ENCODE measurements around the gene CYP2S1.

The CYP2S1 gene

DNA sequence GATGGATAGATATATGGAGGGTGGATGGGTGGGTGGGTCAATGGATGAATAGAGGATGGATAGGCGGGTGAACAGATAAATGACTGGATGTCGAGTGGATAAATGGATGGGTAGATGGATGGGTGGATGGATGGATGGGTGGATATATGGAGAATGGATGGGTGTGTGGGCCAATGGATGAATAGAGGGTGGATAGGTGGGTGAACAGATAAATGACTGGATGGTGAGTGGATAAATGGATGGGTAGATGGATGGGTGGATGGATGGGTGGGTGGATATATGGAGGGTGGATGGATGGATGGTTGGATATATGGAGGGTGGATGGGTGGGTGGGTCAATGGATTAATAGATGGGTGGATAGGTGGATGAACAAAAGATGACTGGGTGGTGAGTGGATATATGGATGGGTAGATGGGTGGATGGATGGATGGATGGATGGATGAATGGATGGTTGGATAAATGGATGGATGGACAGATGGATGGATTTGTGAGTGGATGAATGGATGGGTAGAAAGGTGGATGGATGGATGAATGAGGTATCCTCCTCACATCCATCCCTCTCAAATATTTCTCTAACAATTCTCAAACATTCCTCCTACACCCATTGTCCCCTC is 47.0 kb downstream of the CYP2S1 start:
- Histone ChIP-seq H3K18ac (ENCODE audit: low read length) (no peak overlapping the region), H3K4ac (ENCODE audit: low read depth, low read length) (no peak overlapping the region), H4K5ac (ENCODE audit: low read length) (no peak overlapping the region), H3K4me1 (ENCODE audit: control insufficient read depth, low read depth, low read length) (no peaks in the 10 kb centered on the region), H3K9ac (ENCODE audit: low read length) (no peak overlapping the region), H2AK5ac (ENCODE audit: low read length) (no peak overlapping the region), H2BK120ac (ENCODE audit: low read depth, low read length) (no peak overlapping the region), H3K79me2 (ENCODE audit: control insufficient read depth, insufficient read depth, low read length) (no peaks in the 10 kb centered on the region), H4K8ac (ENCODE audit: low read depth, low read length) (no peak overlapping the region), H3K79me1 (ENCODE audit: low read length) (no peaks in the 10 kb centered on the region), H3K36me3 (ENCODE audit: control insufficient read depth, insufficient read depth, low read length) (peaks cover 5% of the 10 kb centered on the region), H3K27me3 (ENCODE audit: insufficient read depth, low read length, poor library complexity) (no peaks in the 10 kb centered on the region), H3K23ac (ENCODE audit: low read length) (no peak overlapping the region), H2BK15ac (replicated peaks; ENCODE audit: low read depth) (no peak overlapping the region), H3K4me2 (ENCODE audit: low read length) (no peak overlapping the region), H3K27ac (ENCODE audit: low read depth, low read length) (no peak overlapping the region), H3K56ac (ENCODE audit: low read length) (no peak overlapping the region), H3K4me3 (ENCODE audit: low read length) (no peak overlapping the region), H2BK5ac (ENCODE audit: low read length) (no peak overlapping the region)
- WGBS (ENCODE audit: extremely low coverage, insufficient coverage, low lambda C conversion rate): no CpG with 5 or more reads among the region's 2 CpGs
- no peak for DNase-seq

DNA sequence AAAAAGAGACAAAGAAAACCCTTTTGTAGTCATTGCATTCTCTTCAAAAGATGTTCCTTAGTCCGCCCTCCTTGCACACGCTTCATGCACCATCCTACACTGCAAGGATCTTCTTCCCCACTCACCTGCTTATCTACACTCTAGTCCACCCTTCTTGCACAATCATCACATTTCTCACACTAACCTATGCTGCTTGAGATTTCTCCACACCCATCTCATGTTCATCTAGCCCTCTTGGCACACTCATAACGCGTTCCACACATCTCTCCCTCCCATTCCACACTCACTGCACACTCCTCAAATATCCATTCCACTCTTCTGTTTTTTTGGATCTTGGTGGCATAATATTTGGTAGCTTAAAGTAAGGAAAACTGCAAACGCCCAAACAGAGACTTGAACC is 48.8 kb downstream of the CYP2S1 start:
- no peak for DNase-seq
- Histone ChIP-seq H2AK5ac (ENCODE audit: low read length) (no peak overlapping the region), H2BK15ac (replicated peaks; ENCODE audit: low read depth) (no peak overlapping the region), H3K23ac (ENCODE audit: low read length) (no peak overlapping the region), H4K8ac (ENCODE audit: low read depth, low read length) (no peak overlapping the region), H3K27ac (ENCODE audit: low read depth, low read length) (no peak overlapping the region), H3K4me1 (ENCODE audit: control insufficient read depth, low read depth, low read length) (no peaks in the 10 kb centered on the region), H3K27me3 (ENCODE audit: insufficient read depth, low read length, poor library complexity) (no peaks in the 10 kb centered on the region), H3K79me1 (ENCODE audit: low read length) (no peaks in the 10 kb centered on the region), H4K5ac (ENCODE audit: low read length) (no peak overlapping the region), H3K9ac (ENCODE audit: low read length) (no peak overlapping the region), H2BK5ac (ENCODE audit: low read length) (no peak overlapping the region), H3K79me2 (ENCODE audit: control insufficient read depth, insufficient read depth, low read length) (no peaks in the 10 kb centered on the region), H2BK120ac (ENCODE audit: low read depth, low read length) (no peak overlapping the region), H3K56ac (ENCODE audit: low read length) (no peak overlapping the region), H3K4me2 (ENCODE audit: low read length) (no peak overlapping the region), H3K18ac (ENCODE audit: low read length) (no peak overlapping the region), H3K36me3 (ENCODE audit: control insufficient read depth, insufficient read depth, low read length) (peaks cover 3% of the 10 kb centered on the region), H3K4ac (ENCODE audit: low read depth, low read length) (no peak overlapping the region), H3K4me3 (ENCODE audit: low read length) (no peak overlapping the region)
- WGBS (ENCODE audit: extremely low coverage, insufficient coverage, low lambda C conversion rate): 100% methylated on average over 2 of the region's 5 CpGs

DNA sequence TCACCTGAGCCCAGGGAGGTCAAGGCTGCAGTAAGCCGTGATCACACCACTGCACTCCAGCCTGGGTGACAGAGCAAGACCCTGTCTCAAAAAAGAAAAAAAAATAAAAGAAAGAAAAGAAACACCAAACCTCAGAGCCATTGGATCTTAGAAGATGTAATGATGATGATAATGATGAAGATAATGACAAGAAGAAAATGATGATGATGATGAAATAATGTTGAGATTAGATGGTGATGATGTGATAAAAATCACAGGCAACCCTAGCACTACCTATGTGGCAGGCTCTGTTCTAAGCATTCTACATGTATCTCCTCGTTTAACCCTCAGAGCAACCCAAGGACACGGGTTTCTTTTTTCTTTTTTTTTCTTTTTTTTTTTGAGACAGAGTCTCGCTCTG is 51.1 kb downstream of the CYP2S1 start:
- no peak overlapping the region for H2BK5ac ChIP-seq (ENCODE audit: low read length)
- H3K4me1 ChIP-seq (ENCODE audit: control insufficient read depth, low read depth, low read length): no peaks in the 10 kb centered on the region
- no peak overlapping the region for H3K23ac ChIP-seq (ENCODE audit: low read length)
- no peak overlapping the region for H4K5ac ChIP-seq (ENCODE audit: low read length)
- H3K79me2 ChIP-seq (ENCODE audit: control insufficient read depth, insufficient read depth, low read length): no peaks in the 10 kb centered on the region
- H2BK15ac ChIP-seq (replicated peaks; ENCODE audit: low read depth): no peak overlapping the region
- H3K79me1 ChIP-seq (ENCODE audit: low read length): no peaks in the 10 kb centered on the region
- H3K56ac ChIP-seq (ENCODE audit: low read length): no peak overlapping the region
- no CpG with 5 or more reads among the region's 4 CpGs for WGBS (ENCODE audit: extremely low coverage, insufficient coverage, low lambda C conversion rate)
- H3K9ac ChIP-seq (ENCODE audit: low read length): no peak overlapping the region
- no peaks in the 10 kb centered on the region for H3K27me3 ChIP-seq (ENCODE audit: insufficient read depth, low read length, poor library complexity)
- H3K18ac ChIP-seq (ENCODE audit: low read length): no peak overlapping the region
- H3K4ac ChIP-seq (ENCODE audit: low read depth, low read length): no peak overlapping the region
- H2AK5ac ChIP-seq (ENCODE audit: low read length): no peak overlapping the region
- H4K8ac ChIP-seq (ENCODE audit: low read depth, low read length): no peak overlapping the region
- no peak overlapping the region for H3K27ac ChIP-seq (ENCODE audit: low read depth, low read length)
- H3K4me2 ChIP-seq (ENCODE audit: low read length): no peak overlapping the region
- H3K36me3 ChIP-seq (ENCODE audit: control insufficient read depth, insufficient read depth, low read length): peaks cover 3% of the 10 kb centered on the region
- DNase-seq: no peak
- H2BK120ac ChIP-seq (ENCODE audit: low read depth, low read length): no peak overlapping the region
- no peak overlapping the region for H3K4me3 ChIP-seq (ENCODE audit: low read length)

DNA sequence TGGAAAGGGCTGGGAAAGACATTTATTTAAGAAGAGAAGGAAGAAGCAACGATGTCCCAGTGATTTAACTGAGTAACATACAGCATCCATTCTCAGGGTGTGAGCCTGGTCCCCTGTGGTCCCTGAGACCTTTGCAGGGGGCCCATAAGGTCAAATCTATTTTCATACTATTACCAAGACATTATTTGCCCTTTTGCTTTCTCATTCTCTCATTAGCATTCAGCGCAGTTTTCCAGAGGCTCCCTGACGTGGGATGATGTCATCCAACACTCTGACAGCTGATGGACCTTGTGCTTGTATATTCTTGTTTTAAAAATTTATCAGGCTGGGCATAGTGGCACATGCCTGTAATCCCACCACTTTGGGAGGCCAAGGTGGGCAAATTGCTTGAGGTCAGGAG is 52.8 kb downstream of the CYP2S1 start:
- Histone ChIP-seq H3K79me2 (ENCODE audit: control insufficient read depth, insufficient read depth, low read length) (no peaks in the 10 kb centered on the region), H3K27ac (ENCODE audit: low read depth, low read length) (no peak overlapping the region), H3K4me1 (ENCODE audit: control insufficient read depth, low read depth, low read length) (no peaks in the 10 kb centered on the region), H4K5ac (ENCODE audit: low read length) (no peak overlapping the region), H3K27me3 (ENCODE audit: insufficient read depth, low read length, poor library complexity) (no peaks in the 10 kb centered on the region), H3K18ac (ENCODE audit: low read length) (no peak overlapping the region), H3K9ac (ENCODE audit: low read length) (no peak overlapping the region), H3K56ac (ENCODE audit: low read length) (no peak overlapping the region), H3K4me2 (ENCODE audit: low read length) (no peak overlapping the region), H3K36me3 (ENCODE audit: control insufficient read depth, insufficient read depth, low read length) (peaks cover 2% of the 10 kb centered on the region), H3K4ac (ENCODE audit: low read depth, low read length) (no peak overlapping the region), H2BK5ac (ENCODE audit: low read length) (no peak overlapping the region), H2AK5ac (ENCODE audit: low read length) (no peak overlapping the region), H2BK15ac (replicated peaks; ENCODE audit: low read depth) (no peak overlapping the region), H3K4me3 (ENCODE audit: low read length) (no peak overlapping the region), H3K79me1 (ENCODE audit: low read length) (no peaks in the 10 kb centered on the region), H2BK120ac (ENCODE audit: low read depth, low read length) (no peak overlapping the region), H4K8ac (ENCODE audit: low read depth, low read length) (no peak overlapping the region), H3K23ac (ENCODE audit: low read length) (no peak overlapping the region)
- DNase-seq: no peak
- WGBS (ENCODE audit: extremely low coverage, insufficient coverage, low lambda C conversion rate): no CpG with 5 or more reads among the region's 3 CpGs

DNA sequence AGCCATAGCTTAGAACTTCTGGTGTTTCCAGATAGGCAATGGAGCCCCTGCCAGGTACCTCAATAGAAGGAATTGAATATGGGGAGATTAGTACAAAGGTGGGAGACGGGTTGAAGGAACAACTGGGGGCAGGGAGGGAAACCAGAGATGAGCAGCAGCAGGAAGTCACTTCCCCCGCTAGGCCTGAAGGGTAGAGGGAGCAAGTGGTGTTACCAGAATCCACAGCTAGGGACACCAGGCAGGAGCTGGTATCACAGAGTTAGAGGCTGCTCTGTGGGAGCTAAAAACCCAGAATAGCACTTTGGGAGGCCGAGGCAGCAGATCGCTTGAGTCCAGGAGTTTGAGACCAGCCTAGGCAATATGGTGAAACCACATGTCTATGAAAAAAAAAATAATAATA is 55.9 kb downstream of the CYP2S1 start:
- H3K4me3 ChIP-seq (ENCODE audit: low read length): no peak overlapping the region
- no peaks in the 10 kb centered on the region for H3K4me1 ChIP-seq (ENCODE audit: control insufficient read depth, low read depth, low read length)
- no peak overlapping the region for H4K8ac ChIP-seq (ENCODE audit: low read depth, low read length)
- no peak overlapping the region for H2BK120ac ChIP-seq (ENCODE audit: low read depth, low read length)
- H4K5ac ChIP-seq (ENCODE audit: low read length): no peak overlapping the region
- H3K23ac ChIP-seq (ENCODE audit: low read length): no peak overlapping the region
- no peak overlapping the region for H3K56ac ChIP-seq (ENCODE audit: low read length)
- H3K79me1 ChIP-seq (ENCODE audit: low read length): no peaks in the 10 kb centered on the region
- no peak overlapping the region for H3K4ac ChIP-seq (ENCODE audit: low read depth, low read length)
- H2BK15ac ChIP-seq (replicated peaks; ENCODE audit: low read depth): no peak overlapping the region
- H3K79me2 ChIP-seq (ENCODE audit: control insufficient read depth, insufficient read depth, low read length): no peaks in the 10 kb centered on the region
- no CpG with 5 or more reads among the region's 4 CpGs for WGBS (ENCODE audit: extremely low coverage, insufficient coverage, low lambda C conversion rate)
- H3K27ac ChIP-seq (ENCODE audit: low read depth, low read length): no peak overlapping the region
- no peak overlapping the region for H2AK5ac ChIP-seq (ENCODE audit: low read length)
- no peak overlapping the region for H2BK5ac ChIP-seq (ENCODE audit: low read length)
- H3K18ac ChIP-seq (ENCODE audit: low read length): no peak overlapping the region
- no peak overlapping the region for H3K4me2 ChIP-seq (ENCODE audit: low read length)
- H3K9ac ChIP-seq (ENCODE audit: low read length): no peak overlapping the region
- H3K27me3 ChIP-seq (ENCODE audit: insufficient read depth, low read length, poor library complexity): no peaks in the 10 kb centered on the region
- peaks cover 2% of the 10 kb centered on the region for H3K36me3 ChIP-seq (ENCODE audit: control insufficient read depth, insufficient read depth, low read length)
- peak; percentile 67 for DNase-seq

DNA sequence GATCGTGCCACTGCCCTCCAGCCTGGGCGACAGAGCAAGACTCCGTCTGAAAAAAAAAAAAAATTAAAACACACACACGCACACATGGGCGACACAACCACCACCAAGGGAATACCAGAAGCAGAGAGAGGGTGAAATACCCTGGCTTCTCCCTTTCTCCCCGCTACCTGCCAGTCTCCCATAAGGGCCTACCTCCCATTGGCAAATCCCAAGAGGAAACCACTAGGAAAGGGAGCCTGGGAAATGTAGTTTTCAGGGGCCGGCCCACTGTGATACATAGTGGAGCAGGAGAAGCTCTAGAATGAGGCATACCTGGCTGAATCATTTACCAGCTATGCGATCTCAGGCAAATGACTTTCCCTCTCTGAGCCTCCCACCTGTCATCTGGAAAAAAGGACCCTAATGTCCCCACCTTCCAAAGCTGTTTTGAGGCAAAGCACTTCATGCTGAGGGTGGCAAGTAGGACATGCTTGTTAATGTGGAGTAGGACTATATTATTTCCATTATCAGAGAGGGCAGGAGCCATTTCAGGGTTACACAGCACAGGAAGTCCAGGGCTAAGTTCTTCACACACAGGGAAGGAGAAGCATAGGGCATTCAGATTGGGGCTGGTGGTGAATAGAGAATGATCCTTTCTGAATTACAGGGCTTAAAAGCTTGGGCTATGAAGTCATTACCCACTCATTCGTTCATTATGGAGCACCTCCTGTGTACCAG is 56.8 kb downstream of the CYP2S1 start:
- Histone ChIP-seq H3K36me3 (ENCODE audit: control insufficient read depth, insufficient read depth, low read length) (peaks cover 2% of the 10 kb centered on the region), H2BK5ac (ENCODE audit: low read length) (no peak overlapping the region), H4K5ac (ENCODE audit: low read length) (no peak overlapping the region), H3K4me3 (ENCODE audit: low read length) (no peak overlapping the region), H3K4me2 (ENCODE audit: low read length) (no peak overlapping the region), H3K56ac (ENCODE audit: low read length) (no peak overlapping the region), H3K23ac (ENCODE audit: low read length) (no peak overlapping the region), H3K4me1 (ENCODE audit: control insufficient read depth, low read depth, low read length) (no peaks in the 10 kb centered on the region), H3K27ac (ENCODE audit: low read depth, low read length) (no peak overlapping the region), H2AK5ac (ENCODE audit: low read length) (no peak overlapping the region), H2BK15ac (replicated peaks; ENCODE audit: low read depth) (no peak overlapping the region), H3K79me1 (ENCODE audit: low read length) (no peaks in the 10 kb centered on the region), H3K79me2 (ENCODE audit: control insufficient read depth, insufficient read depth, low read length) (no peaks in the 10 kb centered on the region), H3K18ac (ENCODE audit: low read length) (no peak overlapping the region), H4K8ac (ENCODE audit: low read depth, low read length) (no peak overlapping the region), H3K27me3 (ENCODE audit: insufficient read depth, low read length, poor library complexity) (no peaks in the 10 kb centered on the region), H3K4ac (ENCODE audit: low read depth, low read length) (no peak overlapping the region), H3K9ac (ENCODE audit: low read length) (no peak overlapping the region), H2BK120ac (ENCODE audit: low read depth, low read length) (no peak overlapping the region)
- peak; percentile 55 for DNase-seq
- no CpG with 5 or more reads among the region's 9 CpGs for WGBS (ENCODE audit: extremely low coverage, insufficient coverage, low lambda C conversion rate)

Data from mesendoderm (in vitro differentiated cells).